Fibroblast of skin of right quadriceps (primary cell): ENCODE measurements around the gene WDR82.

Experiments
- DNase-seq: peaks from one replicate; pipeline ENCODE4 v3.0.0-alpha.2; 2013

Gene WDR82

GRCh38 chr3:52221141-52221562 is 57.3 kb downstream of the WDR82 start:
- no peak for DNase-seq

GRCh38 chr3:52220380-52221026 is 57.9 kb downstream of the WDR82 start:
- DNase-seq: peak; percentile 57

GRCh38 chr3:52218937-52219650 is 59.4 kb downstream of the WDR82 start:
- DNase-seq: no peak

- DNase-seq: no peak
These were observed 60.0 kb downstream of the WDR82 start for GRCh38 chr3:52218454-52218853.

GRCh38 chr3:52218026-52218425 is 60.4 kb downstream of the WDR82 start:
- DNase-seq: no peak

GRCh38 chr3:52217409-52217805 is 61.0 kb downstream of the WDR82 start:
- no peak for DNase-seq

GRCh38 chr3:52216585-52217408 is 61.7 kb downstream of the WDR82 start:
- DNase-seq: peak; percentile 42

- DNase-seq: no peak
These were observed 63.1 kb downstream of the WDR82 start for GRCh38 chr3:52215351-52215750.

- DNase-seq: no peak
These were observed 64.5 kb downstream of the WDR82 start for GRCh38 chr3:52213901-52214300.

- DNase-seq: no peak
These were observed 65.4 kb downstream of the WDR82 start for GRCh38 chr3:52213005-52213404.

GRCh38 chr3:52211268-52211891 is 67.1 kb downstream of the WDR82 start:
- no peak for DNase-seq

GRCh38 chr3:52210550-52211046 is 67.9 kb downstream of the WDR82 start:
- peak; percentile 52 for DNase-seq

- no peak for DNase-seq
These were observed 68.4 kb downstream of the WDR82 start for GRCh38 chr3:52210037-52210436.

GRCh38 chr3:52208556-52208955 is 69.9 kb downstream of the WDR82 start:
- DNase-seq: no peak

GRCh38 chr3:52205727-52206372 is 72.6 kb downstream of the WDR82 start:
- DNase-seq: no peak
